Neural crest cell (in vitro differentiated cells): ENCODE measurements around the gene SMG6. TPM values are rescaled to one million over a fixed set of nuclear protein-coding genes. Genes with fewer than 3 reads are reported as not detected.

Experiments
- DNase-seq: peaks from one replicate; pipeline ENCODE4 v3.0.0; 2021; ENCODE audit warnings: low read depth, mixed read lengths, low spot score
- H3K27ac Mint-ChIP-seq: one replicate; pipeline ENCODE4 v1.8.0; 2021; ENCODE audit warnings: mild to moderate bottlenecking, mixed read lengths; ENCODE audit not compliant: unreplicated experiment
- H3K27me3 Mint-ChIP-seq: 2 replicates; pipeline ENCODE4 v1.8.0; 2021; ENCODE audit warnings: low read depth, mild to moderate bottlenecking, mixed read lengths
- H3K36me3 Mint-ChIP-seq: 2 replicates; pipeline ENCODE4 v1.8.0; 2021; ENCODE audit warnings: low read depth, mild to moderate bottlenecking, mixed read lengths
- H3K4me1 Mint-ChIP-seq: 2 replicates; pipeline ENCODE4 v1.8.0; 2021; ENCODE audit warnings: mixed read lengths
- H3K4me3 Mint-ChIP-seq: one replicate; pipeline ENCODE4 v1.8.0; 2021; ENCODE audit warnings: mild to moderate bottlenecking, mixed read lengths
- H3K9me3 Mint-ChIP-seq: 2 replicates; pipeline ENCODE4 v1.8.0; 2021; ENCODE audit warnings: mixed read lengths
- total RNA-seq: library from RNA; stranded (reverse); gene quantifications from 2 replicates; pipeline ENCODE4 v1.2.1, GENCODE V29; 2021
- TF ChIP-seq, protein P1 (sequence below): fragments of 200-600 bp; sonication (generic); conservative IDR thresholded peaks from 2 replicates; pipeline ENCODE4 v1.5.0; 2021; ENCODE audit warnings: antibody characterized with exemption, mild to moderate bottlenecking

Gene SMG6
- total RNA-seq, 1 donor from 2014 or later, result 57.2 TPM

DNA sequence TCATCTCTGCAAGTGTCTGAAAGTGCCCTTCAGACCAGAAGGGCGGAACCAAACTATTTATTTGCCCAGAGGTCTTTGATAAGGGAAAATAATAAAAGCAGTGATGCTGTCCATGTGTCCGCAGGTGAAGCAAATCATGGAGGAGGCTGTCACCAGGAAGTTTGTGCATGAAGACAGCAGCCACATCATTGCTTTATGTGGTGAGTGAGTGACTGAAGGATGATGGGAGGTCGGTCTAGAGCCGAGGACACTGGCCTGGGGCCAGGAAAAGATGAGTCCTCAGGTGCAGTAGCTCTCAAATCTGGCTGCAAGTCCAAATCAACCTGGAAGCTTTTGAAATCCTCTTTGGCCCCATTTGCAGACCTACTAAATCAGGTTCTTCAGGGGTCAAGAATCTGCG, 39.8 kb upstream of the SMG6 start:
- Mint-ChIP-seq H3K36me3 (no peaks in the 10 kb centered on the region), H3K27ac (no peak overlapping the region), H3K4me3 (no peak overlapping the region), H3K4me1 (peaks cover 13% of the 10 kb centered on the region), H3K27me3 (no peaks in the 10 kb centered on the region), H3K9me3 (no peaks in the 10 kb centered on the region)
- no peak for DNase-seq
- TF ChIP-seq, protein P1, sequence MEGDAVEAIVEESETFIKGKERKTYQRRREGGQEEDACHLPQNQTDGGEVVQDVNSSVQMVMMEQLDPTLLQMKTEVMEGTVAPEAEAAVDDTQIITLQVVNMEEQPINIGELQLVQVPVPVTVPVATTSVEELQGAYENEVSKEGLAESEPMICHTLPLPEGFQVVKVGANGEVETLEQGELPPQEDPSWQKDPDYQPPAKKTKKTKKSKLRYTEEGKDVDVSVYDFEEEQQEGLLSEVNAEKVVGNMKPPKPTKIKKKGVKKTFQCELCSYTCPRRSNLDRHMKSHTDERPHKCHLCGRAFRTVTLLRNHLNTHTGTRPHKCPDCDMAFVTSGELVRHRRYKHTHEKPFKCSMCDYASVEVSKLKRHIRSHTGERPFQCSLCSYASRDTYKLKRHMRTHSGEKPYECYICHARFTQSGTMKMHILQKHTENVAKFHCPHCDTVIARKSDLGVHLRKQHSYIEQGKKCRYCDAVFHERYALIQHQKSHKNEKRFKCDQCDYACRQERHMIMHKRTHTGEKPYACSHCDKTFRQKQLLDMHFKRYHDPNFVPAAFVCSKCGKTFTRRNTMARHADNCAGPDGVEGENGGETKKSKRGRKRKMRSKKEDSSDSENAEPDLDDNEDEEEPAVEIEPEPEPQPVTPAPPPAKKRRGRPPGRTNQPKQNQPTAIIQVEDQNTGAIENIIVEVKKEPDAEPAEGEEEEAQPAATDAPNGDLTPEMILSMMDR, result no peak

DNA sequence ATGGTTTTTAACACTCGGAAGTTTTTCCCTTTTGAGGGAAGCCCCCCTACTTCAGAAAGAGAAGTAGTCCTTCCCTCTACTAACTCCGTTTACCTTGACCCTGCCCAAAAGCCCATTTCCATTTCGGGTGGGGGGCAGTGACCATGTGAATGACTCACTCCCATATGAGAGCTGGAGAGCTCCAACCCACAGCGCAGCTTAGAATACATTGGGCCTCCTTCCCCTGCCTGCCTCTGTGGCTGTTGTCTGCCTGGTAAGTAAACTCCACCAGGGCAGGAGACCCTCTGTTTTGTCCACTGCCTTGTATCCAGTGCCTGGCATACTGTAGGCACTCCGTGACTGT, 34.7 kb upstream of the SMG6 start:
- Mint-ChIP-seq H3K36me3 (peaks cover 9% of the 10 kb centered on the region), H3K4me1 (peaks cover 28% of the 10 kb centered on the region), H3K9me3 (no peaks in the 10 kb centered on the region), H3K4me3 (peak overlapping the region; percentile 92), H3K27me3 (no peaks in the 10 kb centered on the region), H3K27ac (peak overlapping the region; percentile 86)
- TF ChIP-seq, protein P1, result no peak
- no peak for DNase-seq

DNA sequence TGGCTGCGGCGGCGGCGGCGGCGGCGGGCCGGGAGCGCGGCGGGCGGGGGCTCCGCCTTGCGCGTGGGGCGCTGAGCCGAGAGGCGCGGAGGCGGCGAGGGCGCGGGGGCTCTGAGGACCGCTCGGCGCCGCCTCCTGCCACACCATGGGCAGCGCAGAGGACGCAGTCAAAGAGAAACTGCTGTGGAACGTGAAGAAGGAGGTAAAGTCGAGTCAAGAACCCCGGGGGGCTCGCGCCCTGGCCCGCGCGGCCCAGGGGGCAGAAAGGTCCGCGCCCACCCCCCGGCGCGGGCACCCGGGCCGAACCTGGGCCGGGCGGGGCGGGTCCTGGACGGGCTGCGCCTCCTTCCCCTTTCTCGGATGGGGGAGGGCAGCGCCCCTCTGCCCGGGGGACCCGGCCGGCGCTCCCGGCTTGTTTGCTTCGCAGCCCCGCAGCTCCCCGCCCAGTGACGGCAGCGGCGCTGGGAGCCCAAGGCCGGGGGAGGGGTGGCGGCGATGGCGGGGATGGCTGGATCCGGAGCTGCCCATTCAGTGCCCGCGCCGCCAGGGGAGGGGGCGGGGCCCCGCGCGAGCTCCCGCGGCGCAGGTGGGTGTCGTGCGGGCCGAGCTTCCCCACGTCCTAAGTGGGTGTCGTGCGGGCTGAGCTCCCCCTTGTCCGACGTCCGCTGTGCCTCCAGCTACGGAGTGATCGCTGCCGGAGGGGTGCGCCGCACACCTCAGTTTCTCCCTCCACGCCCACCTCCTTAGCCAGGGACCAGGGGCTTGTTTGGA, 34.1 kb upstream of the SMG6 start:
- Mint-ChIP-seq H3K4me3 (peak overlapping the region; percentile 99), H3K9me3 (no peaks in the 10 kb centered on the region), H3K27me3 (no peaks in the 10 kb centered on the region), H3K36me3 (peaks cover 9% of the 10 kb centered on the region), H3K4me1 (peaks cover 28% of the 10 kb centered on the region), H3K27ac (no peak overlapping the region)
- DNase-seq, result peak; percentile 37
- TF ChIP-seq, protein P1, result no peak

DNA sequence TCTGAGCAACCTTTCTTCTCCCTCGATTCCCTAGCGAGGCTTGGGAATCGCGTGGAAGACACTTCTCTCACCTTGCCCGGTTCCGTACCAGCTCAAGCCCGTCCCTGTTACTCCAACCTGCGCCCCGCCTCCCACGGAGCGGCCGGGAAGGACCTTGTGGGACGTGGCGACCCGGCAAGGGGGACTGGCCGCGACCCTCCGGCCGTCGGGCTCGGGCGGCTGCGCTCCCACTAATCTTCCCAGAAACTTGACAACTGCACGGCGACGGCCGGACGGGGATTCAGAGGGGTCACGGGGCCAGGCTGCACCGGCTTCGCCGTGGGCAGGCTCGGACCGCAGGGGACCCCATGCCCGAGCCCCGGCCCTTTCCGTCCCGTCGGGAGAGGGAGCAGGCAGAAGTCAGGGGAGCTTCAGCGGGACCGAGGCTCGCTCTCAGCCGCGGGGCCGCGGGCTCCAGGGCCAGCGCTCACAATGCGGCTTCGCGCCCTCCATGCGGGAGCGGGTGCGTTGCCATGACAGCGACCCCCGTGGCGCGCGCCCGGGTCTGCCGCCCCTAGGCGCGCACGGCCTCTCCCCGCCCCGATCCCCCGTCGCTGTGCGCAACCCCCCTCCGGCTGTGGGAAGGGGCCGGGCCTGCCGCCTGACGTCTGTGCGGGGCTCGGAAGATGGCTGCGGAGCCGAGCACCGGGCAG, 33.4 kb upstream of the SMG6 start, which contains the start of gene SGSM2:
Gene SGSM2, plus strand, starts transcription at position 650 of the 692 bp plus-strand sequence. CDS start 188 bp downstream, outside the sequence.
- Mint-ChIP-seq H3K27ac (peak within 1 kb of the TSS; percentile 99), H3K36me3 (peaks cover 9% of the 10 kb centered on the region), H3K4me1 (peaks cover 28% of the 10 kb centered on the region), H3K9me3 (no peaks in the 10 kb centered on the region), H3K4me3 (peak within 1 kb of the TSS; percentile 99), H3K27me3 (no peaks in the 10 kb centered on the region)
- TF ChIP-seq, protein P1, result no peak
- peak; percentile 67 for DNase-seq

DNA sequence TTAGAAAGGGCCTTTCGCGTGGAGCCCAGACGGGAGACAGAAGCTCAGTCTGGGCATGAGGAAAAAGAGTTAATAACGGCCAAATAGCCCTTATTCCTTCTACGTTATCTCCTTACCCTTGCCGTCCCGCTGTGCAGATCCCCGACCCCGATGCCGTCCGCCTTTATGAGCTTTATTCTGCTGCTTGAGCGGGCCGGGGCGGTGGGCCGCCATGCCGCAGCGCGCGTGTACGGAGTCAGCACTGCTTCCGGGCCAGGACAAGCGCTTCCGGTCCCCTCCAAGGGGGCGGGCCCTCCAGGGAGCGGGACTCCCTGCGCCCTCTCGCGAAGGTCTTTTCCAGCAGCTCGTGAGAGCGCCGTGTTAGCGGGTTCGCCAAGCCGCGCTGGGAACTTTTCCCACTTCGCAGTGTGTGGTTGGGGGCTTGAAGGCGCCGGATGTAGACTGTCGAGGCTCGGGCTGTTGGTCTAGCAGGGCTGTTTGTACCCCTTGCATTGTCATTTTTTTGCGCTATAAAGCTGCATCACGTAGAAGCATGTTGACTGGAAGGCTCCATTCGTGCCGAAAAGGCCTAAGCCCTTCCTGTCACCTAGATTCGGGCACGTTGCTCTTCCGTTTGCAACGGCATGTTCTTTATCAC, 32.7 kb upstream of the SMG6 start, which contains the start of gene TSR1:
Gene TSR1, minus strand, starts transcription at position 243 of the 637 bp plus-strand sequence. Its CDS starts 30 bp downstream, at position 213.
- TF ChIP-seq, protein P1, result no peak
- H3K4me1 Mint-ChIP-seq, result peaks cover 28% of the 10 kb centered on the region
- no peaks in the 10 kb centered on the region for H3K9me3 Mint-ChIP-seq
- H3K27ac Mint-ChIP-seq, result peak within 1 kb of the TSS; percentile 99
- H3K36me3 Mint-ChIP-seq, result peaks cover 9% of the 10 kb centered on the region
- H3K4me3 Mint-ChIP-seq, result peak within 1 kb of the TSS; percentile 99
- no peaks in the 10 kb centered on the region for H3K27me3 Mint-ChIP-seq
- DNase-seq, result peak; percentile 83
